ENCODE data around the gene RCC2.

Gene RCC2

GRCh38 chr1:17442841-17443240 is 3.4 kb upstream of the RCC2 start:
- DNase-seq (ENCODE audit: low read depth): no peak

GRCh38 chr1:17441993-17442357 is 2.5 kb upstream of the RCC2 start:
- DNase-seq (ENCODE audit: low read depth): no peak

DNA sequence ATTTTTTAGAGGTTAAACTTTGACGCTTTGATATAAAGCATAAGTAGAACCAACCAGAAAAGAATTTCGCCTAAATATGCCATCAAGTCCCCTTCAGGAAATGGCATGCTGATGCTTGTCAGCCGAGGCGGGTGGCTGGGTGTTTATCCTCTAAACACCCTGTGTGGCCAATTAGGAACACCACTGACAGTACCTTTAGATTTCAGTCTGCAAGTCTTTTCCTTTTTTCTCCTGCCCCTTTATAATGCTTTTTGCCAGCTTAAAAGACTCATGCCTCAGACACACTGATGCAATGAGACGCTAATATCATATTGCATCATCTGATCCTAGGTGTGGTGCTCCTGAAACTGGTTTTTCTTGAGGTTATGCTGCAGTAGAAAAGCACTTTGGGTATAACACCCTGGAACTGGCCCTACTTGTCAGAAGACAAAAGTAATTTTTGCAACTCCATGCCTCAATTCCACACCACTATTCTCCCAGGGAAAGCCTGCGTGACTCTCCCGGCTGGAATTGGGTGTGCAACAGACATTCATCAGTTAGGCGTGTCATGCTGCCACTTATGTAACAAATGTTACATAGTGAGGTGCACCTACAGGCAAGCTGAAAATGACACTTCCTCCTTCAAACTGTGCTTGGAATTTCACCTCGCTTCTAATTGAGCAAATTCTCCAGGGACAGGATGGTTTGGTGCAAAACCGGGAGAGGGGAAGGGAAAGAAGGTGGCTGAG is 2.0 kb upstream of the RCC2 start:
- DNase-seq (ENCODE audit: low read depth): no peak

GRCh38 chr1:17440827-17441168 is 1.3 kb upstream of the RCC2 start:
- DNase-seq (ENCODE audit: low read depth): no peak

- no peak for DNase-seq (ENCODE audit: low read depth)
These were observed 773 bp upstream of the RCC2 start for GRCh38 chr1:17440074-17440826.

DNA sequence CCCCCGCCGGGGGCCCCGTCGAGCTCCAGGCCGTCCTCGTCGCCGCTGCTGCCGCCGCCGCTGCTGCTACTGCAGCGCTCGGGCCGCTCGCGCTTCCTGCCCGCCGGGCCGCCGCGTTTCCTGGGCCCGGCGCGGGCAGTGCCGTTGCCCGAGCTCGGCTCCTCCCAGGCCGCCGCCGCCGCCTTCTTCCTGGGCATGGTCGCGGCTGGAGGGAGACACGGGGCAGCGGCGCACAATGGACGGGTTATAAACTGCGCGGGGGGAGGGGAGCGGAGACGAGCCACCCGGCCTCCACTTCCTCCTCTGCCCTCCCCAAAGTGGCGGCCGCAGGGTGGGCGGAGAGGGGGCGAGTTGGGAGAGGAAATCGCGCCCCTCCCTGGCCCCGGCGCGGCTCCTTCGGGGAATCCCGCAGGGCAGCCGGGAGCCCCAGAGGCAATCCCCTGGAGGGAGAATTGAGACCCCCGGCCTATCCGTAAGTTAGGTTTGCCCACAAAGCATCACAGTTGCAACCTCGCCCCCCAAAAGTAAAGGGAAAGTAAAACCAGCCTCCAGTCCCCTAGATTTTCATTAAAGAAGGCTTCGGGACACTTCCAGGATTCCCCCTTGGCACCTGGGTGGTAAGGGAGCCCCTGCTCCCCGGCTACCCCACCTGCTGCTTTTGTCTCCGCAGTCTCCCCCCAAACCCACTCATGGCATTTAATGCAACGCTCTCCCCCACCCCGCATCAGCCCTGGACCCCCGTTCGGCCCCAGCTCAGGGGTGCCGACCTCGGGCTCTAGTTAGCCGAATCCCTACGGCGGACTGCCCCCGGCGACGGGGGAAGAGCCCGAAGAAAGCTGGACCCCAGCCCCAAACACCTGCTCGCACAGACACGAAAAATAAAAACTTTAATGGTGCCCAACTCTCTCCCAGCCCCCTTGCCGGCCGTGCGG is 893 bp downstream of the RCC2 start:
- DNase-seq (ENCODE audit: low read depth): peak; percentile 67

- peak; percentile 33 for DNase-seq (ENCODE audit: low read depth)
These were observed 1.7 kb downstream of the RCC2 start for GRCh38 chr1:17437580-17438317.

DNA sequence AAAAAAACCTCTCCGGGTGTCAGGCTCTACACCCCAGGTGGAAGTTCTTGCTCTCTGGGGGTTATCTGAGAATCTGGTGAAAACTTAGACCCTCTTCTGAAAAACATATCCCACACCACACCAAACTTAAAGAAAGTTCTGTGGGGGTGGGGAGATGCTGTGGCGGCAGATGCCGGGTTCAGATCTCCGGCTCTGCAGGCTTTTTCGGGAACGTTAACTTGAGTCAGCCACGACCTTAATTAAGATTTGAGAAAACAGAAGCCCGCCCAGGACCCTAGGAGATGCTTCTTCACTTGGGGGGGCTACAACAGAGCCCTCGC is 2.3 kb downstream of the RCC2 start:
- no peak for DNase-seq (ENCODE audit: low read depth)

DNA sequence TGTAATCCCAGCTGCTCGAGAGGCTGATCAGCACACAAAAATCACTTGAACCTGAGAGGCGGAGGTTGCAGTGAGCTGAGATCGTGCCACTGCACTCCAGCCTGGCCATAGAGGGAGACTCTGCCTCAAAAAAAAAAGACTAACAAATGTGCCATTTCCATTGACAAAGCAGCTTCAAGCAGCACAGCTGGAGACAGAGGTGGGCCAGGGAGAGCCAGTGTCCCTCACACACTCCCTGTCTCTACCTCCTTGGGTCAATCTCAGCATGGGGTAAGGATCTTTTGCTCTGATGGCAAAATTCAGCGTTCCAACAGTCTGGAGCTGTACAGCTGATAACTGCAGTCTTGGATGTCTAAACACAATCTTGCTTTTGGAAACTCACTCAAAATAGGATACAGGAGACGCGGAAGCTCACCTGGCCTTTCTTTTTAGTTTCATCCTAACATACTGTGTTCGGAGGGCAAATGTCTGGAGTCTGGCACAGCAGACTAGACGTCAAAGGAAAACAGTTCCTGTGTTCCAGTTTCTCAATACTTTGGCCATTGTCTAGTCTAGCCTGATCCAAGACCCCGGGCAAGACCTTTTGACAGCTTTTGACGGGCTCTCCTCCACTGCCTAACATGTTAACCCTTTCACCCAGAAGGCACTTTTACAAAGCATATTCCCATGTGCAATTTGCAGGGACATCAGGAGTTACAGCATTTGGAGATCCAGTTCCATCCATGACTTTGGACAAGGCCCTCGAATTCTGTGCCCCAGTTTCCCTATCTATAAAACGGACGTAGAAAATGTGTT is 2.9 kb downstream of the RCC2 start:
- no peak for DNase-seq (ENCODE audit: low read depth)

DNA sequence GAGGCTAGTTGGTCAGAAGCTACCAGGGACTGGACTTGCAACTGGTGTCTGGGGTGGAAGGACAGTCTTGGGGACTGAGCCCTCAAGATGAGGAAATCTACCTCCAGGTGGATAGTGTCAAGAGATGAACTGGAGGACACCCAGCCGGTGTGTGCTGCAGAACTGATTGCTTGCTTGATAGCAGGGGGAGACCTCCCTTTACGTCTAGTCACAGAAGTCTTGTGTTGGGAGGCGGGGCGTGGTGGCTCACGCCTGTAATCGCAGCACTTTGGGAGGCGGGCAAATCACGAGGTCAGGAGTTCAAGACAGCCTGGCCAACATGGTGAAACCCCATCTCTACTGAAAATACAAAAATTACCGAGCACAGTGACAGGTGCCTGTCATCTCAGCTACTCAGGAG is 4.9 kb downstream of the RCC2 start:
- no peak for DNase-seq (ENCODE audit: low read depth)

- no peak for DNase-seq (ENCODE audit: low read depth)
These were observed 5.5 kb downstream of the RCC2 start for GRCh38 chr1:17434016-17434415.

DNA sequence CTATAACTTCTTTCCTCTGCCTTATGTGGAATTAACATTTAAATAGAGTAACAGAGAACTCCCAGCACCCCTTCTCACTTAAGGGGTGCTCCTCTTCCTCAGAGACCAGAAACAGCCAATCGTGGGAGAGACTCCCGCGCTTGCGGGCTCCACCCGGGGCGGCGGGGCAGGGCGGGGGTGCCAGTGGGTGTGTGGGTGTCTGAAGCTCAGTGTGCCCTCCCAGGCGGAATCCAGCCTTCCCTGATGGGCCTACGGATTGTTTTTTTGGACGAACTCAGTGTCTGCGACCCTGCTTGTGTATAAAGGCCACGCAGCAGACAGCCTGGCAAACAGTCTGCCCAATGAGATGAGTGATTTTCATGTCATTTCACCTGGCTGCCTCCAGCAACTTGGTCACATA is 6.2 kb downstream of the RCC2 start:
- no peak for DNase-seq (ENCODE audit: low read depth)

- no peak for DNase-seq (ENCODE audit: low read depth)
These were observed 7.1 kb downstream of the RCC2 start for GRCh38 chr1:17432412-17432811.

DNA sequence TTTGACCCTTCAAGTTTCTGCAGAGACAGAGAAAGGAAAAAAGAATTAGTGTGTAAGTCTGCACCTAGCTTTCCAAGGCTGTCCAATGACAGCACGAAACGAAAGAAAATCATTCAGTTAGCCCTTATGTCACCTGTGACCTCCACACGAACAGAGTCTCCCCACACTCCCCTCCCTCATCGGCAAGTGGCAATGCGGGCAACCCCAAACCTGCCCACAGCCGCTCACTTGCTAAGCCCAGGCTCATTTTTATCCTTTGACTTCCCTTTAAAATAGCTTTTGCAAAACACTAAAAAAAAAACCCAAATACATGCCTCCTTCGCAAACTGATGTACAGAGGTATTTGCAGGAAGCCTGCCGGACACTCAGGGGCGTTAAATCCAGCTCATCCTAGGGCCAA is 10.3 kb downstream of the RCC2 start:
- no peak for DNase-seq (ENCODE audit: low read depth)

GRCh38 chr1:17427696-17428660 is 11.5 kb downstream of the RCC2 start:
- DNase-seq (ENCODE audit: low read depth): no peak

DNA sequence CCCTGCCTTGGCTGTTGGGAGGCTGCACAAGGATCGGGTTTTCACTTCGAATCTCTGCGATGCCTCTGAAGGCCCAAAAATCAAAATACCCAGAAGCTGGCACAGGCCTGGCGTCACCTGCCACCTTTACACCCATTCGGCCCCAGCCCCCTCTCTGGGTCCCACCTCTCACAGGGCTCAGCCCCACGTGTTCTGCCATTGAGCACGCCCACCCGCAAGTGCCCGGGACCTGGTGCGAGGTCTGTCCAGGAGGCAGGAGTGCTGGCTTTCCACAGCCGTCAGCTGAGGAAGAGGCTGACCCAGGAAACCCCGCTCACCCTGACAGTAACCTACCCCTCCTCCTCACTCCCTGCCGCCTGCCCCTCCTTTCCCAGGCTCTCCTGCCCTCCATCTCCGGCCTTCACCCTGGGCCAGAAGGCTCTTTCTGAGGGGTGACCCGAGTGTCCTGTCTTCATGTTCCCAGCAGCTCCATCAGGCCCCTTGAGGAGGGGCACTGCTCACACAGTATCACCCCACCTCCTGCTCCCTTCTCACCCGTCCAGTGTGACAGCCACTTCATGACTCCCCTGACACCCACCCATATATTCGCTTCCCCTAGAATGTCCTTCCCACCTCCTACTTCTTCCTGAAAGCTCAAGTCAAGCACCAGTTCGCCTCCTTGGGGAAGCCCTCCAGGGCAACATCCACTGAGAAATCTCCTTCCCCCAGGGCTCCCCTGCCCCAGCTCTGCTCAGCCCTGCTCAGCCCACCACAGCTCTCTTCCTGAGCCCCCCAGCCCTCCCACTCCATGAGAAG is 13.5 kb downstream of the RCC2 start:
- no peak for DNase-seq (ENCODE audit: low read depth)

GRCh38 chr1:17423781-17424245 is 15.7 kb downstream of the RCC2 start:
- no peak for DNase-seq (ENCODE audit: low read depth)

GRCh38 chr1:17422461-17422860 is 17.0 kb downstream of the RCC2 start:
- no peak for DNase-seq (ENCODE audit: low read depth)

GRCh38 chr1:17420391-17420918 is 19.0 kb downstream of the RCC2 start:
- DNase-seq (ENCODE audit: low read depth): no peak
